GM21381 (cell line): Measurements from ENCODE around the gene RABL6.
"Not testable (repeated sequence)": the region's sequence is repeated elsewhere in the genome, so short reads cannot be mapped to it uniquely, and the experiment has no call there.

Experiments used
- ATAC-seq: cut with Tn5 transposase; IDR thresholded peaks from one replicate; pipeline ENCODE4 v1.9.1; 2021; ENCODE audit warnings: mild to moderate bottlenecking, moderate library complexity; ENCODE audit not compliant: unreplicated experiment

RABL6 gene

DNA sequence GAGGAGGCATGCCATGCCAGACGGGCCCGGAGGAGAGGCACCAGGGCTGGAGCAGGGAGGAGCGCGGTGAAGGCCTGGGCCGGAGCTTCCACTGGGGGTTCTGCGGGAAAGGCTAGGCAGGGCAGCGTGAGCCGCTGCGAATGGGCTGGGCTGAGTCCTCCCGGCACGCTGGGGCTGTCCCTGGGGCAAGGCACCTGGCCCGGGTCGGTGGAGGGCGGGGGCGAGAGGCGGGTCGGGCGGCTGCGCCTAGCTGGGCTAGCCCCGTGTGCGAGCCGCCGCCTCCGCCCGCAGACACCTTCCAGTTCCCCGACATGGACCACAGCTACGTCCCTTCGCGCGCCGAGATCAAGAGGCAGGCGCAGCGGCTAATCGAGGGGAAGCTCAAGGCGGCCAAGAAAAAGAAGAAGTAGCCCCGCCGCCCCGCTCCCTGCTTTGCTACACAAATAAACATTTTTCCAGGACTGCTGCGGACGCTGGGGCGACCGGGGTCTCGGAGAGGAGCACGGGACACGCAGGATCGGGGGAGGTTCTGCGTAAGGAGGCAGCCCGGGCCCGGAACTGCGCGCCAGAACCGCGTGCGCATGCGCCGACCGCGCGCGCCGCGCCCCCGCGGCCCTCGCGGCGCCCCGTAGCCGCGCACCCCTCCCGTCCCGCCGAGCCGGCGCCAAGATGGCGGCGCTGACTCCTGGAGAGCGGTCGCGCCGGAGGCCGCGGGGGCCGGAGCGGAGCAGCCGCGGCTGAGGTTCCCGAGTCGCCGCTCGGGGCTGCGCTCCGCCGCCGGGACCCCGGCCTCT, at the start of gene RABL6:
RABL6 (plus strand) TSS at position 668 of the 794 bp plus-strand sequence. CDS start 249 bp downstream, outside the sequence.
- ATAC-seq = peak; percentile 69

DNA sequence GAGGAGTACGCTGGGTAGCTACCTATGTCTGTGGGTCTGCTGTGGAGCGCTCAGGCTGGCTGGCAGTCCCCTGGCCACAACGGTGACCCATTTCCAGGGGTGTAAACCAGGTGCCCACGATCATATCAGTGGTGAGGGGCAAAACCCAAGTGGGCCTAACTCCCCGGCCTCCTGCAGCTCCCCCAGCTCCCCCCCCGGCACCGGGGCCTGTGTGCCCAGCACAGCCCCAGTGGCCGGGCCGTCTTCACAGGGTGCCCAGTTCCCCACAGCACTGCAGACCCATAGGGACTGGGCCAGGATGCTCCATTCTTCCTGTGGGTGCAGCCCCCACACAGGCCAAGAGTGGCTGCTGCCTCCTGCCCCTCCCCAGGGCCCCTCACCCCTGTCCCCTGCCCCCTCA, 48.7 kb upstream of the RABL6 start:
- ATAC-seq = no peak

GRCh38 chr9:136759436-136760325, 48.1 kb upstream of the RABL6 start:
- ATAC-seq = no peak

- no peak for ATAC-seq
Measured at GRCh38 chr9:136760424-136760823, 47.3 kb upstream of the RABL6 start.

DNA sequence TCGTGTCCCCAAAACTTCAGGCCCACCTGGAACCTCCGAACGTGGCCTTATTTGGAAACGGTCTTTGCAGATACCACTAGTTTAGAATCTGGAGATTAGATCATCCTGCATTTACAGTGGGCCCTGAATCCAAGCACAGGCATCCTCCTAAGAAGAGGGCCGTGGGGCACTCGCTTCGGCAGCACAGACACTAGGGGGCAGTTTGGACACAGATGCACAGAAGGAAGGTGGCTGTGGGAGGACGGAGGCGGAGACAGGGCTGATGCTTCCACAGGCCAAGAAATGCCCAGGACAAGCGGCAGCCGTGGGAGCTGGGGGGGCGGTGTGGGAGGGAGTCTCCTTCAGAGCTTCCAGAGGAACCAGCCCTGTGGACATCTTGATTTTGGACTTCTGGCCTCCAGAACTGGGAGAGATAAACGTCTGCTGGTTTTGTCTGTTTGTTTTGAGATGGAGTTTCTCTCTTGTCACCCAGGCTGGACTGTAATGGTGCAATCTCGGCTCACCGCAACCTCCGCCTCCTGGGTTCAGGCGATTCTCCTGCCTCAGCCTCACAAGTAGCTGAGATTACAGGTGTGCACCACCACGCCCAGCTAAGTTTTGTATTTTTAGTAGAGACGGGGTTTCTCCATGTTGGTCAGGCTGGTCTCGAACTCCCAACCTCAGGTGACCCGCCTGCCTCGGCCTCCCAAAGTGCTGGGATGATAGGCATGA, 46.8 kb upstream of the RABL6 start:
- not testable (repeated sequence) for ATAC-seq

- ATAC-seq = no peak
Measured at GRCh38 chr9:136761545-136761981, 46.2 kb upstream of the RABL6 start.

- no peak for ATAC-seq
Measured at GRCh38 chr9:136762221-136762691, 45.5 kb upstream of the RABL6 start.

GRCh38 chr9:136762915-136763648, 44.7 kb upstream of the RABL6 start:
- no peak for ATAC-seq

DNA sequence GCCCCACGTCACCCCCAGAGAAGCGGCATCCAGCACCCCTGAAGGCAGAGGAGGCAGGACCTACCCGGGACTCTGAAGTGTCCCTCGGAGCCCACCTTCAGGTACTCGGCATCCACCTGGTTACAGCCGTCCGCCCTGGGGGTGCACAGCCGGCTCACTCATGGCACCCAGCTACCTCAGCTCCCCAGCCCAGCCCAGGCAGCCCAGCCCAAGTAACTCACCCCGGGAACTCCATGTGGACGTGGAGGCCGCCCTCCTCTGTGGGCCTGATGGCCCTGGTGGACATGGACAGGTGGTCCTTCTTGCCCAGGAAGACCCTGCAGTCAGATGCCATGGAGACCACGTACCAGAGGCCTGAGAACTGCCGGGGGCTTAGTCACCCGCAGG, 44.1 kb upstream of the RABL6 start:
- no peak for ATAC-seq

DNA sequence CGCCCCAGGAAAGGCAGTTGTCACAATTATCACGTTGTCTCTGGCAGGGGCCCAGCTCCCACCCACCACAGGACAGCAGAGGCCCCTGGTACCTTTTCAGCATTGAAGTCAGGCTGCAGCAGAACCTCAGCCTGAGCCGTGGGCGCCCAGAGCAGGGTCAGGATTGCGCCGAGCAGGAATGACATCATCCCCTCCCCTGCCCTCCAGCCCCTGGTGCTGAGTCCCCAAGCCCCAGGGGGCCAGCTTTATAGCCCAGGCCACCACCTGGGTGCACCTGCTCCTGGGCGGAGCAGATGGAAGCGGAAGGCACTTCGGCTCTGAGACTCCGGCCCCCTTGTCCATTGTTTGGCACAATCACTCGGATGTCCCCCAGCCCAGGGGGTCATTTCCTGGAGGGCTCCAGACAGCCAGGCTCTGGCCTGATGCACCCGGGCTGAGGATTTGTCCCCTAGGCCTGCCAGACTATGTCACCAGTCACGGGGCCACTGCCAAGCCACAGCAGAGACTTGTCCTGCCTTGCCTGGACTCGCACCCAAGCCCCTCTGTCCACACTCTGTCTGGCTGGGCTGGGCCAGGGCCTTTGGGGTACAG, 43.4 kb upstream of the RABL6 start, which contains the start of gene LCN15:
LCN15 (minus strand) TSS at position 218 of the 591 bp plus-strand sequence; CDS start at position 188, 30 bp downstream.
- ATAC-seq = no peak

GRCh38 chr9:136765041-136765440, 42.7 kb upstream of the RABL6 start:
- no peak for ATAC-seq

GRCh38 chr9:136765745-136766409, 41.9 kb upstream of the RABL6 start:
- not testable (repeated sequence) for ATAC-seq

DNA sequence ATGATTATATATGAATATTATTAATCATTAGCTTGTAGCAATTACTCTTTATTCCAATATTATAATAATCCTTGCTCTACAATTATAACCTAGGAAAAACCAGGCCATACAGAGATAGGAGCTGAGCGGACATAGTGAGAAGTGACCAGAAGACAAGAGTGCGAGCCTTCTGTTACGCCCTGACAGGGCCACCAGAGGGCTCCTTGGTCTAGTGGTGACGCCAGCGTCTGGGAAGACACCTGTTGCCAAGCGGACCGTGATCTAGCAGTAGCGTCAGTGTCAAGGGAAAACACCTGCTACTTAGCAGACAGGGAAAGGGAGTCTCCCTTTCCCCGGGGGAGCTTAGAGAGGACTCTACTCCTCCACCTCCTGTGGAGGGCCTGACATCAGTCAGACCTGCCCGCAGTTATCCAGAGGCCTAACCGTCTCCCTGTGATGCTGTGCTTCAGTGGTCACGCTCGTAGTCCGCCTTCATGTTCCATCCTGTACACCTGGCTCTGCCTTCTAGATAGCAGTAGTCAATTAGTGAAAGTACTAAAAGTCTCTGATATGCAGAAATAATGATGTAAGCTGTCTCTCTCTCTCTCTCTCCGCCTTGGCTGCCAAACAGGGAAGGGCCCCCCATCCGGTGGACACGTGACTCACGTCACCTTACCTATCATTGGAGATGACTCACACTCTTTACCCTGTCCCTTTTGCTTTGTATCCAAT, 41.2 kb upstream of the RABL6 start:
- not testable (repeated sequence) for ATAC-seq

DNA sequence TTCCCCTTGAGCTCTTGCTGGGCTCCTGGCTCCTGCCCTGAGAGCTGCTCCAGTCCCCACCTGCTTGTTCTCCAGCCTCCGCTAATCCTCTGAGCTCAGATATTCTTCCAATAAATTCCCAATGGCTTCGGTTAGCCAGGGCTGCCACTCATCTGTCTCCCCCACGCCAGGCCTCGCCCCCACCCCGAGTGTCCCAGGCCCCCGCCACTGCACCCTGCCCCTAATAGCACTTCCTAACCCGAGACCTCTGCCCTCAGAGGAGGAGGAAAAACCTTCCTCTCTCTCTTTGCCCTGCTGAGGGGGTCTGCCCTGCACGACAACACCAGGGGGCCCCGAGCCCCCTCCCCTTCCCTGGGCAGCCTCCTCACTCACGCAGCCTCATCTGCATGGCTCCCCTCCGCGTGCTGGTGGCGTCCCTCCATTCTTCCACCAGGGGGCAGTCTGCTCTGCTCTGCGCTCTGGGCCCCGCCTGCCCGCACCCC, 38.0 kb upstream of the RABL6 start:
- no peak for ATAC-seq

- no peak for ATAC-seq
Measured at GRCh38 chr9:136771907-136772415, 35.8 kb upstream of the RABL6 start.

DNA sequence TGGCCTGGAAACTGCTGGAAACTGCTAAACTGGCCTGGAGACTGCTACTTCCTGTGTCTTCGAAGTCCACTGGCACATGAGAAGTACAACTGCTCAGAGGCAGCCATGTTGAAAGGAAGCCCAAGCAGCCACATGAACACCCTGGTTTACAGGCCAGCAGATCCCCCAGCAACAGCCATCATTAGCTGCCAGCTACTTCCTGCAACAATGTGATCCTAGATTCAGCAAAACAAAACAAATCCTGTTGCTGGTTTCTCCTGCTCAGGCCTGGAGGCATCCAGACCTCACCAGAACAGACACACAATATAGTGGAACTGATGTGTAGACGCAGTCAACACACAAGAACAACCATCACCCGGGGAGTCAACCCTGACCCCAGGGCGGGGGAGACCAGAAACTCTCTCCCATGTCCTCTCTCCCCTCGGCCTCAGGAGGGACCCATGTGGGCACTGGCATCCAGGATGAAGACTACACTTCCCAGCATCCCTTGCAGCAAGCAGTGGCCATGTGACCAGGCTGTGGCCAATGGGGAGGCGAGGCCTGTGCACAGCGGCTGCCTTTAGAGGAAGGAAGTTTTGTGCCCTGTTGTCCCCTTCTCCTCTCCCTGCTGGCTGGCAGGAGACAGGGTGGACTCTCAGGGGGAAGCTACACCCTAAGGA, 34.2 kb upstream of the RABL6 start:
- ATAC-seq = no peak

- ATAC-seq = no peak
Measured at GRCh38 chr9:136774416-136775045, 33.2 kb upstream of the RABL6 start.
